Measurements from ENCODE around the gene ARG2. TPM values are rescaled to one million over a fixed set of nuclear protein-coding genes. Genes with fewer than 3 reads are reported as not detected.
A peak's percentile ranks its signal among the peaks of the same experiment; 100 is the strongest.
"Not testable (repeated sequence)": the region's sequence is repeated elsewhere in the genome, so short reads cannot be mapped to it uniquely, and the experiment has no call there.

ARG2 gene
- total RNA-seq, 2 experiments from 2014 or later = 1.6 to 2.3 TPM

- CTCF ChIA-PET = interaction anchor here (0.6 to 4.7 kb wide), 39 partner anchors 9 to 259 kb away, joined by 3 to 143 read pairs (median 5); partner anchors contain the start of genes ATP6V1D, EIF2S1, PIGH and RDH11
- Mint-ChIP-seq H3K27me3 (ENCODE audit: low read depth) (peaks cover 18% of the 10 kb centered on the region), H3K4me3 (peak overlapping the region; percentile 80), H3K9me3 (ENCODE audit: insufficient read depth) (no peaks in the 10 kb centered on the region), H3K4me1 (ENCODE audit: low read depth) (peaks cover 34% of the 10 kb centered on the region), H3K36me3 (ENCODE audit: low read depth) (no peaks in the 10 kb centered on the region), H3K27ac (peak overlapping the region; percentile 3)
- ATAC-seq (peak; percentile 40), DNase-seq (peak; percentile 58)
- POLR2A ChIA-PET = interaction anchor here (0.8 to 1.4 kb wide), 4 partner anchors 18 to 197 kb away, joined by 3 to 9 read pairs (median 4); partner anchors contain the start of genes PIGH and ZFYVE26
Observed at GRCh38 chr14:67618617-67619063, 1.1 kb upstream of the ARG2 start.

- no peak for DNase-seq
- CTCF ChIA-PET = interaction anchor here (0.8 to 4.7 kb wide), 7 partner anchors 14 to 83 kb away, joined by 3 to 143 read pairs (median 5); partner anchors contain the start of genes PIGH and RDH11
- Mint-ChIP-seq H3K27ac (peak overlapping the region; percentile 60), H3K27me3 (ENCODE audit: low read depth) (peaks cover 18% of the 10 kb centered on the region), H3K9me3 (ENCODE audit: insufficient read depth) (no peaks in the 10 kb centered on the region), H3K36me3 (ENCODE audit: low read depth) (no peaks in the 10 kb centered on the region), H3K4me1 (ENCODE audit: low read depth) (peaks cover 34% of the 10 kb centered on the region), H3K4me3 (peak overlapping the region; percentile 80)
- no peak for ATAC-seq
- POLR2A ChIA-PET = interaction anchor here (1.1 kb wide), 1 partner anchor 75 kb away, joined by 5 read pairs; the partner anchor contains the start of gene RDH11
Observed at GRCh38 chr14:67620217-67620785, 581 bp downstream of the ARG2 start.

- DNase-seq (no peak), ATAC-seq (no peak)
- no peak overlapping the region for H3K27ac Mint-ChIP-seq
- no peaks in the 10 kb centered on the region for H3K36me3 Mint-ChIP-seq (ENCODE audit: low read depth)
- ChIA-PET CTCF (interaction anchor here (0.8 to 4.0 kb wide), 6 partner anchors 9 to 195 kb away, joined by 3 to 28 read pairs (median 4); partner anchors contain the start of gene VTI1B), POLR2A (interaction anchor here (1.2 kb wide), 1 partner anchor 51 kb away, joined by 3 read pairs; the partner anchor contains the start of gene VTI1B)
- no peak overlapping the region for H3K4me3 Mint-ChIP-seq
- H3K4me1 Mint-ChIP-seq (ENCODE audit: low read depth) = peaks cover 34% of the 10 kb centered on the region
- no peaks in the 10 kb centered on the region for H3K9me3 Mint-ChIP-seq (ENCODE audit: insufficient read depth)
- peaks cover 15% of the 10 kb centered on the region for H3K27me3 Mint-ChIP-seq (ENCODE audit: low read depth)
Observed at GRCh38 chr14:67622675-67623074, 3.0 kb downstream of the ARG2 start.

GRCh38 chr14:67623114-67623513 lies 3.4 kb downstream of the ARG2 start:
- ChIA-PET POLR2A (interaction anchor here (1.2 kb wide), 1 partner anchor 51 kb away, joined by 3 read pairs; the partner anchor contains the start of gene VTI1B), CTCF (interaction anchor here (0.8 to 4.0 kb wide), 5 partner anchors 10 to 196 kb away, joined by 3 to 28 read pairs (median 4); no protein-coding TSS in a partner anchor)
- Mint-ChIP-seq H3K36me3 (ENCODE audit: low read depth) (no peaks in the 10 kb centered on the region), H3K9me3 (ENCODE audit: insufficient read depth) (no peaks in the 10 kb centered on the region), H3K27ac (no peak overlapping the region), H3K4me3 (no peak overlapping the region), H3K27me3 (ENCODE audit: low read depth) (peaks cover 15% of the 10 kb centered on the region), H3K4me1 (ENCODE audit: low read depth) (peaks cover 34% of the 10 kb centered on the region)
- DNase-seq (no peak), ATAC-seq (no peak)

GRCh38 chr14:67626131-67626530 lies 6.4 kb downstream of the ARG2 start:
- H3K36me3 Mint-ChIP-seq (ENCODE audit: low read depth); H3K27ac Mint-ChIP-seq; H3K4me3 Mint-ChIP-seq; H3K9me3 Mint-ChIP-seq (ENCODE audit: insufficient read depth); H3K27me3 Mint-ChIP-seq (ENCODE audit: low read depth); DNase-seq; POLR2A ChIA-PET: not testable (repeated sequence)
- peak; percentile 33 for ATAC-seq
- CTCF ChIA-PET = interaction anchor here (1.2 kb wide), 1 partner anchor 36 kb away, joined by 3 read pairs; no protein-coding TSS in a partner anchor
- H3K4me1 Mint-ChIP-seq (ENCODE audit: low read depth) = peaks cover 10% of the 10 kb centered on the region

GRCh38 chr14:67627519-67627918 lies 7.8 kb downstream of the ARG2 start:
- ATAC-seq (no peak), DNase-seq (no peak)
- Mint-ChIP-seq H3K27me3 (ENCODE audit: low read depth) (no peaks in the 10 kb centered on the region), H3K9me3 (ENCODE audit: insufficient read depth) (no peaks in the 10 kb centered on the region), H3K36me3 (ENCODE audit: low read depth) (no peaks in the 10 kb centered on the region), H3K4me3 (no peak overlapping the region), H3K27ac (no peak overlapping the region), H3K4me1 (ENCODE audit: low read depth) (peaks cover 8% of the 10 kb centered on the region)
- ChIA-PET CTCF (interaction anchor here (0.7 to 1.5 kb wide), 7 partner anchors 9 to 76 kb away, joined by 3 to 12 read pairs (median 3); partner anchors contain the start of genes ARG2 and PIGH), POLR2A (no interaction called here)

GRCh38 chr14:67630186-67630585 lies 10.5 kb downstream of the ARG2 start:
- ChIA-PET CTCF (interaction anchor here (2.3 kb wide), 1 partner anchor 11 kb away, joined by 10 read pairs; no protein-coding TSS in a partner anchor), POLR2A (no interaction called here)
- Mint-ChIP-seq H3K36me3 (ENCODE audit: low read depth) (no peaks in the 10 kb centered on the region), H3K27me3 (ENCODE audit: low read depth) (no peaks in the 10 kb centered on the region), H3K27ac (no peak overlapping the region), H3K4me1 (ENCODE audit: low read depth) (no peaks in the 10 kb centered on the region), H3K9me3 (ENCODE audit: insufficient read depth) (no peaks in the 10 kb centered on the region), H3K4me3 (no peak overlapping the region)
- no peak for DNase-seq
- no peak for ATAC-seq

GRCh38 chr14:67630938-67631337 lies 11.2 kb downstream of the ARG2 start:
- CTCF ChIA-PET = interaction anchor here (1.0 to 2.3 kb wide), 3 partner anchors 12 to 46 kb away, joined by 3 to 10 read pairs (median 4); no protein-coding TSS in a partner anchor
- no peak for DNase-seq
- no peaks in the 10 kb centered on the region for H3K27me3 Mint-ChIP-seq (ENCODE audit: low read depth)
- no peaks in the 10 kb centered on the region for H3K9me3 Mint-ChIP-seq (ENCODE audit: insufficient read depth)
- no peak overlapping the region for H3K4me3 Mint-ChIP-seq
- ATAC-seq = no peak
- H3K4me1 Mint-ChIP-seq (ENCODE audit: low read depth) = no peaks in the 10 kb centered on the region
- POLR2A ChIA-PET = no interaction called here
- no peak overlapping the region for H3K27ac Mint-ChIP-seq
- no peaks in the 10 kb centered on the region for H3K36me3 Mint-ChIP-seq (ENCODE audit: low read depth)

GRCh38 chr14:67633451-67634147 lies 13.9 kb downstream of the ARG2 start:
- no peak for ATAC-seq
- H3K36me3 Mint-ChIP-seq (ENCODE audit: low read depth) = no peaks in the 10 kb centered on the region
- H3K4me1 Mint-ChIP-seq (ENCODE audit: low read depth) = no peaks in the 10 kb centered on the region
- POLR2A ChIA-PET = no interaction called here
- CTCF ChIA-PET = interaction anchor here (0.7 kb wide), 2 partner anchors 33 to 62 kb away, joined by 3 to 4 read pairs; no protein-coding TSS in a partner anchor
- no peak overlapping the region for H3K27ac Mint-ChIP-seq
- H3K9me3 Mint-ChIP-seq (ENCODE audit: insufficient read depth) = no peaks in the 10 kb centered on the region
- H3K27me3 Mint-ChIP-seq (ENCODE audit: low read depth) = no peaks in the 10 kb centered on the region
- no peak overlapping the region for H3K4me3 Mint-ChIP-seq
- no peak for DNase-seq

- no peak overlapping the region for H3K4me3 Mint-ChIP-seq
- ATAC-seq = no peak
- CTCF ChIA-PET = interaction anchor here (2.0 kb wide), 1 partner anchor 17 kb away, joined by 4 read pairs; no protein-coding TSS in a partner anchor
- POLR2A ChIA-PET = no interaction called here
- H3K27ac Mint-ChIP-seq = no peak overlapping the region
- no peaks in the 10 kb centered on the region for H3K4me1 Mint-ChIP-seq (ENCODE audit: low read depth)
- H3K27me3 Mint-ChIP-seq (ENCODE audit: low read depth) = no peaks in the 10 kb centered on the region
- H3K9me3 Mint-ChIP-seq (ENCODE audit: insufficient read depth) = no peaks in the 10 kb centered on the region
- DNase-seq = no peak
- H3K36me3 Mint-ChIP-seq (ENCODE audit: low read depth) = no peaks in the 10 kb centered on the region
Observed at GRCh38 chr14:67636361-67636919, 16.7 kb downstream of the ARG2 start.

GRCh38 chr14:67638642-67639041 lies 18.9 kb downstream of the ARG2 start:
- POLR2A ChIA-PET = no interaction called here
- Mint-ChIP-seq H3K27ac (no peak overlapping the region), H3K9me3 (ENCODE audit: insufficient read depth) (no peaks in the 10 kb centered on the region), H3K4me1 (ENCODE audit: low read depth) (peaks cover 8% of the 10 kb centered on the region), H3K36me3 (ENCODE audit: low read depth) (peaks cover 6% of the 10 kb centered on the region), H3K4me3 (no peak overlapping the region), H3K27me3 (ENCODE audit: low read depth) (no peaks in the 10 kb centered on the region)
- ATAC-seq (no peak), DNase-seq (no peak)
- CTCF ChIA-PET = interaction anchor here (0.7 kb wide), 1 partner anchor 39 kb away, joined by 3 read pairs; the partner anchor contains the start of gene PIGH

Data from activated CD8-positive, alpha-beta T cell treated with anti-CD3 and anti-CD28 coated beads, Interleukin-2, amount 10 ng/mL, durations not matched to agents 7 days and 5 days (primary cell).